Measurements from ENCODE around the gene RTKN. TPM values are rescaled to one million over a fixed set of nuclear protein-coding genes. Genes with fewer than 3 reads are reported as not detected.

Gene RTKN, protein sequence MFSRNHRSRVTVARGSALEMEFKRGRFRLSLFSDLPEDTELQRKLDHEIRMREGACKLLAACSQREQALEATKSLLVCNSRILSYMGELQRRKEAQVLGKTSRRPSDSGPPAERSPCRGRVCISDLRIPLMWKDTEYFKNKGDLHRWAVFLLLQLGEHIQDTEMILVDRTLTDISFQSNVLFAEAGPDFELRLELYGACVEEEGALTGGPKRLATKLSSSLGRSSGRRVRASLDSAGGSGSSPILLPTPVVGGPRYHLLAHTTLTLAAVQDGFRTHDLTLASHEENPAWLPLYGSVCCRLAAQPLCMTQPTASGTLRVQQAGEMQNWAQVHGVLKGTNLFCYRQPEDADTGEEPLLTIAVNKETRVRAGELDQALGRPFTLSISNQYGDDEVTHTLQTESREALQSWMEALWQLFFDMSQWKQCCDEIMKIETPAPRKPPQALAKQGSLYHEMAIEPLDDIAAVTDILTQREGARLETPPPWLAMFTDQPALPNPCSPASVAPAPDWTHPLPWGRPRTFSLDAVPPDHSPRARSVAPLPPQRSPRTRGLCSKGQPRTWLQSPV
- total RNA-seq (2022; extraction: Qiagen RNA extraction; ENCODE audit: low read depth) = 15.5 to 29.0 TPM (median 23.7 TPM) in 5 replicates

DNA sequence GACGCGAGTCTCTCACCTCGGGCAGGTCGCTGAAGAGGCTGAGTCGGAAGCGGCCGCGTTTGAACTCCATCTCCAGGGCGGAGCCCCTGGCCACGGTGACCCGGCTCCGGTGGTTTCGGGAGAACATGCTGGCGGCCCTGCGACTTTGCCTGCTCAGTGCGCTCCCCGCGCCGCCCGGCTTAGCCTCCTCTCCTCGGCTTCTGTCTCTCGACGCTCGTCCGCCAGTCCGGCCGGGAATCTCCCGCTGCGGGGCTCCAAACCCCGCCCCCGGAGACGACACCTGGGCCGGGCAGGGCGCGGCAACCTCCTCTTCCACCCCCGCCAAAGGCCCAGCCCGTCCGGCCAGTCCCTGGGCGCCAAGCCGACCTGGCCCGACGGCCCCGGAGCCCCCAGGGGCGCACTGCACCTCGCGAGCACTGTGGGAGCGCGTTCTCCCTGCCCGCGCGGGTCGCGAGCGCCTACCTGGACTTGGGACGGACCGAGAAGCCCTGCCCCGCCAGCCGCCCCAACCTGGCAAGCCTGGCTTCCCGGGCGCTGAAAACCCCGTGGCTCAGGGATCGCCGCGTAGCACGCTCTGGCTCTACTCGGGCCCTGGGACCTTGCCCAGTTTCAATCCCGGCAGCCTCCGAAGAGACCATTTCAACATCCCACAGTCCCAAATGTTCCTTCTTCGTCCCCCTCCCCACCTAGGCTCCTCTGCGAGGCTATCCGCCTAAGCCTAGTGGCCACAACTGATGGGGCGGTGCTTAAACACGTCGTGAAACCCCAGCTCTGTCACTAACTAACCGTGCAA lies at the start of gene RTKN:
TSS of gene RTKN (minus strand) at position 248 of the 793 bp plus-strand sequence. CDS start at position 127, 121 bp downstream.

DNA sequence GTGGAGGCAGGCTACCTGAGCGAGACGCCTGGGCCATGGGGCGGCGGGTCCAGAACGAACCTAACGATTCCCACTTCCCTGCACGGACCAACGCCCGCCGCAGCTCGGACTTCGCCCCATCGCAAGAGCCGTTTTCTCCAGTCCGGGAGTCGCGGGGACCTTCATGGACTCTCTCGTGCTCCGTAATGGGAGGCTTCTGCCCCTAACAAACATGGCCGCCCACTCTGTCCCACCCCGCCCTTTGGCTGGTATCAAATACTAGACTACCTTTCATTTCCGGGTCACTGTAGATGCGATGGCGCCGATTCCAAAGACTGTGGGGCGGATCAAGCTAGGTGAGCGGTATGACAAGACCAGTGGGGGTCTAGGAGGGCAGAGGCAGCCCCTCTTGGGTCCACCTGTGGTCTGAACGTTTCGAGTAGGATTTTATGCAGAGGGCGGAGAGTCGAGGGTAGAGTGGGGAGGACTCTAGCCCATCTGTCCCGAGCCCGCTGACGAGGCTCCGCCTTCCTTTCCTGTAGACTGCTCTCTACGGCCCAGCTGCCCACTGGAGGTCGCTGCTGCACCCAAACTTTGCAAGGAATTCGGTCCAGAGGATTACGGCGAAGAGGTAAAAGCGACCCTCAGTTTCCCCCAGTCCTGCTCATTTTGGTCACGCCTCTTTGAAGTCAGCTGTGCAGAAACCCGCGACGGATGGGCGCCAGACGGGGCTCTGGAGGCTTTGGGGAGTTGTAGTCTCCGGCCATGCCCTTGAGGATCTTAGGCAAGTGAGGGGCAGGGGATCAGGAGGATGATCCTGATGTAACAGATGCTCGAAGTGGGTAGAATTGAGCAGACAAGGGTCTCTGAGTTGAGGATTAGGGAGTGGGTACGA lies 41.3 kb upstream of the RTKN start, which contains the start of the genes CCDC142 and TTC31:
TSS of gene CCDC142 (minus strand) at position 198 of the 874 bp plus-strand sequence. CDS start at position 37, 161 bp downstream.
TSS of gene TTC31 (plus strand) at position 281 of the 874 bp plus-strand sequence. CDS start at position 296, 15 bp downstream.

DNA sequence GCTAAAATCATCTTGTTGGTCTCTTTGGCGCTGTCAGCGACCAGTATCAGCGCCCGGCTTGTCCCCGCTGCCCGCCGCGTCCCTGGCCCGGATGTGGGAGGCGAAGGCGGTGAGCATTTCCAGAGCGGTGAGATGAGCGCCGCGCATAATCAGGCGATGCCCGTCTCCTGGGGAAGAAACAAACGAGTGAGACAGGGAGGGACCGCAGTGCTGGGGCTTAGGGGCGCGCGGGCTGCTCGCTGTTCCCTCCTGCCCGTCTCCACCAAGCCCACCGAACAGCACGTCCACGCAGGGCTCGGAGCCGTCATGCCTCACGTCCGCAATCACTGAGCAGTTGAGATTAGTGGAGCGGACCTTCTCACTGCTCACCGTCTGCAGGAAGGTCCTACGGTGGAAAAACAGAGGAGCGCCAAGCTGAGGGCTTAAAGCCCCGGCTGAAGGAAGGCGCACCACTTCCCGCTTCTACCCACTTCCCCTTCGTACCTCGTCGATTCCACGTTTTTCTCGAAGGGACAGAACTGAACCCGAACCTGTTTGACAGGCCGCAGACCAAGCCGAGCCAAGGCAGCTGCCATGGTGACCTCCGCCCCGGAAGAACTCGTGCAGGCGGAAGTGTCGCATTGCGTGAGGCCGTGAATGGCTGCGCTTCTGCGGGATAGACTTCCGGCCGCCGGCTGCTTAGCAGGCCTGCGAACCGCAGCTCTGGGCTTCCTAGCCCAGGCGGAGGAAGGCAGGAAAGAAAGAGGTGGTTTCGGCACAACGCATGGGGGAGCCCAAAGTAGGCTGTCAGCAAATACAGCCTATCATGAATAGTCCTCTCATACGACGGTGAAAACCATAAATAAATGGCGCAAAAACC lies 30.6 kb upstream of the RTKN start, which contains the start of gene MRPL53:
TSS of gene MRPL53 (minus strand) at position 595 of the 859 bp plus-strand sequence. CDS start at position 575, 20 bp downstream.

DNA sequence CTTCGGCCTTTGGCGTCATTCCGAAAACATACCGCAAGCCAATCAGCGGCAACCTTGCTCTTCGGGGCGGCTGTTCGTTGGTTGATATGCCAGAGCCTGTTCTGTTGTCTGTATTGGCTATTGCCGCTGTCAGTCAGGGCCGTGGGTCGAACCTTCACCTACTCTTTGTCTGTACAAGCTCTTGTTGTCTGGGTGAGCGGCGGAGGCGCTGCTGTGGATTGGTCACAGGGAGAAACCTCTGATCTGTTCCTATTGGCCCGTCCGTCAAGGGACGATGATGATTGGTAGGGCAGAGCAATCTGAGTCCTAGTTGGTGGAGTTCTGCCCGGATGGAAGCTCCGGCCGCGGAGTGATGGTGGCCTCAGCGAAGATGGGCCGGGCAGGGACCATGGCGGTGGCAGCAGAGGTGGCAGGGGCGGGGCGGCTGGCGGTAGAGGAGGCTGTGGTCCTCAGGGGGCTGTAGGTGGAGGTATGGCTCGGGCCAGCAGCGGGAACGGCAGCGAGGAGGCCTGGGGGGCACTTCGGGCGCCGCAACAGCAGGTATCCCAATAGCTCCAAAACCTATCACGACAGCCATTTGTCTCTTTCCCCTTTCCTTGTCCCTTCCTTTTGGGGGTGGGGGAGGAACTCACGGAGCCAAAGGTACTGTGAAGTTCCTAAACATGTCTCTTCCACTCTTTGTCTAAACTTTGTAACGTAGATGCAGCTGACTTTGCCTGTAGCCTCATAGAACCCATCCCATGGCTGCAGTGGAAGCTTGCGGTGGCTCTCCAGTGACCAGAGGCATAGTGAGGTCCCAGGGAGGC lies 16.6 kb upstream of the RTKN start, which contains the start of gene WBP1:
TSS of gene WBP1 (plus strand) at position 307 of the 806 bp plus-strand sequence. CDS start at position 472, 165 bp downstream.

DNA sequence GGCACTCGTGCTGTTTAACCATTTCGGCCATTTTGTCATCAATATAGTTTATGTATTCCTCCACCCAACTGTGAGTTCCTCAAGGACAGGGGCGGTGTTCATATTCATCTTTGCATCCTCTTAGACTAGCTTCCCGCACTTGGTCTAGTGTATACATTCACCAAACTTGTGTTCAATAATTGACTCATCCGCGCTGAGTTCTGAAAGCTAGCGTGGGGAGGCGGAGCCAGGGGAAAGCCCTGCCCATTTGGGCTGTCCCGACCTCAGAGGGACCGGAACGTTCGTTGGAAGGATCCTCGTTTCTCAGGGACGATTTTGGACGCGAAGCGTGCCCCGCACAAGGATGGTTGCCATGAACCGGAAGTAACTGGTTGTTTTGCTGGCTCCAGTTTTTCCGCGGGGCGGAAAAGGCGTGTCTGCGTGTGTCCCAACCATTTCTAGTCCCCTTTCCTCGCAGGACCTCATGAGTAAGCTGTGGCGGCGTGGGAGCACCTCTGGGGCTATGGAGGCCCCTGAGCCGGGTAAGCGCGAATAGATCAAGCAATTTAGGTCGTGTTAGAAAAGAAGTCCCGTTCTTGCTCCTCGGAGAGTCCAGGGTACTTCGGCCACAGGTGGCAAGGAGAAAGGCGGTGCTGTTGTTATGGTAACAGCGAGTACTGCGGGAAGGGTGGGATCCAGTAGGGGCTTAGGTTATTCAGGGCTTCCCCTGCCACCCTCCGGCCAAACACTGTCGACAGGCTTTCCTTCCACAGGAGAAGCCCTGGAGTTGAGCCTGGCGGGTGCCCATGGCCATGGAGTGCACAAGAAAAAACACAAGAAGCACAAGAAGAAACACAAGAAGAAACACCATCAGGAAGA lies 13.1 kb upstream of the RTKN start, which contains the start of gene INO80B:
TSS of gene INO80B (plus strand) at position 434 of the 858 bp plus-strand sequence. CDS start at position 464, 30 bp downstream.

DNA sequence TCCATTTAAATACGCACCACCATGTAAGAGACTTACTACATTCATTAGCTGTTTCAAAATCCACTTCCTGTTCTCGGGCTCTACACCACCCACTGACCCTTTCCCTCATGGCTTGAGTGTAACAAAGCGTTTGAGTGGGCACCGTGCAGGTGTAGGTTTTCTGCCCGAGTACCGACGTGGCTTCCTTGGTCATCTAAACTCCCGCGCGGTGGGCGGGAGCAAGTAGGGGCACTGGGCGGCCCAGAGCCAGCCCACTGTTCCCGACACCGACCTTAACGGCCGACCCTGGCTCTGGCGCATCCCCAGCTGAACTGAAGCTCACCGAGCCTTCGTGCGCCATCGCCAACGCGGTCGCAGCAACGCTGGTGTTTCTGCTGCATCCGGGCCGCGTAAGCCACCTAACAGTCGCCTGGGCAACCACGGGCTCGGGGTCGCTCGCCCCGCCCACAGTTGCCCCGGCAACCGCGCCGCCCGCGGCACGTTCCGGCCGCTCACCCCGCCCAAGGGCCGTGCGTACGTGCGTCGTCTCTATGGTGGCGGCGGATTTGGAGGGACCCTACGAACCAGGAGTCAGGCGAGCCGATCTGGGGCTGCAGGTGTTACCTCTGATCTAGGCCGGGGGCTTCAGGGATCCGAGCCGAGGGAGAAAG lies 20.4 kb downstream of the RTKN start, which contains the start of the genes C2orf81 and WDR54:
TSS of gene C2orf81 (minus strand) at position 399 of the 650 bp plus-strand sequence. CDS start at position 340, 59 bp downstream.
TSS of gene WDR54 (plus strand) at position 510 of the 650 bp plus-strand sequence. CDS start 424 bp downstream, outside the sequence.

DNA sequence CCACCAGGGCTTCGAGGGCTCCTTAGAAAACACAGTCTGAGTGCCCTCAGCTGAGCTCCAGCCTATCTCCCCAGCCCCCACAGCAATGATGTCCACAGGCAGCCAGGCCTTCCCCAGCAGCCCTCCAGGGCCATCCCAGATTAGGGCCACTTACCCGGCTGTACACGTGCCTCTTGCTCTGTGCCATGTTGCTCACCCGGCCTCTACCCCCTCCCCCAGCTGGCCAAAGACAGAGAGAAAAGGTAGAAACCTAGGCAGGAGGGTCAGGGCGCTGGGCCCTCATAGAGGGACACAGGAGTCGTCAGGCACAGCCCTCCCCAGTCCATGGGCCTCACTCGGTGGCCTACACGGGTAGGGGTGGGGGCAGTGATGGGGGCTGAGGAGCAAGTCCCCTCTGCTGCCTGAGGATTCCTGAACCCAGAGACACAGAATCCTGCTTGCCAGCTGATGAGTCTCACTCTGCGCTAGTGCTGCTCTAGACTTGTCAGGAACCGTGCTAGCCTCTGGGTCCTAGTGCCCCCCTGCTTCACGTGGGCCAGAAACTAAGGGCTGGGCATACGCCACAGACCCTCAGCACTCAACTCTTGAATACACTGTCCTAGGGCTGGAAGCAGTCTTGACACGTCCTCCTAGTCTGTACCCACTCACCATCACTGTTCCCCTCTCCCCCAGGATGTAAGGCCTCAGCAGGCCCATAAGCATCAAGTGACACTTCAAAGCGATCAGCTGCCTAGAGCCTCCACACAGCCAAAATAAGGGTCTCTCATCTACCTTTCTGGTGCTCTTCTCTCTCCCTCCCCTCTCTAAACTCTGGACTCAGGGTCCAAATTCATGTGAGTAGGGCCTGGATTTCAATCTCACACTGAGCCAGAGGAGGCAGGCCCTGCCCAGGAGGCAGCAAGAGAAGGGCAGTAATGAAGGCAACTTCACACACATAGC lies 61.6 kb downstream of the RTKN start, which contains the start of gene DCTN1:
TSS of gene DCTN1 (minus strand) at position 461 of the 939 bp plus-strand sequence. CDS start at position 187, 274 bp downstream.

Other genes starting within 250 kb of the RTKN start
- 141 to 176 TPM (median 144 TPM) in 5 replicates for gene MTHFD2, start 243.3 kb downstream of the RTKN start, total RNA-seq (2022; extraction: Qiagen RNA extraction; ENCODE audit: low read depth)
- 0.11 to 0.69 TPM (median 0.63 TPM) in 5 replicates for gene SLC4A5, start 98.5 kb downstream of the RTKN start, total RNA-seq (2022; extraction: Qiagen RNA extraction; ENCODE audit: low read depth)
- gene DCTN1, start 61.6 kb downstream of the RTKN start, total RNA-seq (2022; extraction: Qiagen RNA extraction; ENCODE audit: low read depth) = 107 to 172 TPM (median 149 TPM) in 5 replicates
- 2.1 to 3.7 TPM (median 3.0 TPM) in 5 replicates for gene C2orf81, start 20.3 kb downstream of the RTKN start, total RNA-seq (2022; extraction: Qiagen RNA extraction; ENCODE audit: low read depth)
- gene WDR54, start 20.2 kb downstream of the RTKN start, total RNA-seq (2022; extraction: Qiagen RNA extraction; ENCODE audit: low read depth) = 63.6 to 93.1 TPM (median 85.8 TPM) in 5 replicates
- gene INO80B, start 13.2 kb upstream of the RTKN start, total RNA-seq (2022; extraction: Qiagen RNA extraction; ENCODE audit: low read depth) = 48.5 to 61.5 TPM (median 59.0 TPM) in 5 replicates
- 43.1 to 83.5 TPM (median 81.4 TPM) in 5 replicates for gene WBP1, start 16.5 kb upstream of the RTKN start, total RNA-seq (2022; extraction: Qiagen RNA extraction; ENCODE audit: low read depth)
- gene MOGS, start 23.4 kb upstream of the RTKN start, total RNA-seq (2022; extraction: Qiagen RNA extraction; ENCODE audit: low read depth) = 30.7 to 57.7 TPM (median 50.7 TPM) in 5 replicates
- gene MRPL53, start 30.7 kb upstream of the RTKN start, total RNA-seq (2022; extraction: Qiagen RNA extraction; ENCODE audit: low read depth) = 106 to 146 TPM (median 137 TPM) in 5 replicates
- gene CCDC142, start 41.1 kb upstream of the RTKN start, total RNA-seq (2022; extraction: Qiagen RNA extraction; ENCODE audit: low read depth) = 9.7 to 17.8 TPM (median 13.6 TPM) in 5 replicates
- 13.0 to 21.2 TPM (median 16.6 TPM) in 5 replicates for gene TTC31, start 41.1 kb upstream of the RTKN start, total RNA-seq (2022; extraction: Qiagen RNA extraction; ENCODE audit: low read depth)
- gene LBX2, start 57.7 kb upstream of the RTKN start, total RNA-seq (2022; extraction: Qiagen RNA extraction; ENCODE audit: low read depth) = 2.2 to 4.3 TPM (median 3.3 TPM) in 5 replicates
- 28.0 to 41.4 TPM (median 33.8 TPM) in 5 replicates for gene PCGF1, start 65.8 kb upstream of the RTKN start, total RNA-seq (2022; extraction: Qiagen RNA extraction; ENCODE audit: low read depth)
- 0.15 to 0.74 TPM (median 0.21 TPM) in 5 replicates for gene TLX2, start 72.5 kb upstream of the RTKN start, total RNA-seq (2022; extraction: Qiagen RNA extraction; ENCODE audit: low read depth)
- 0.09 to 0.49 TPM (median 0.20 TPM) in 3 of 5 replicates, not detected in the others for gene DQX1, start 84.3 kb upstream of the RTKN start, total RNA-seq (2022; extraction: Qiagen RNA extraction; ENCODE audit: low read depth)
- gene AUP1, start 87.8 kb upstream of the RTKN start, total RNA-seq (2022; extraction: Qiagen RNA extraction; ENCODE audit: low read depth) = 161 to 256 TPM (median 248 TPM) in 5 replicates
- gene HTRA2, start 88.0 kb upstream of the RTKN start, total RNA-seq (2022; extraction: Qiagen RNA extraction; ENCODE audit: low read depth) = 24.5 to 44.4 TPM (median 40.0 TPM) in 5 replicates
- 0.27 to 1.1 TPM (median 0.58 TPM) in 5 replicates for gene LOXL3, start 112.0 kb upstream of the RTKN start, total RNA-seq (2022; extraction: Qiagen RNA extraction; ENCODE audit: low read depth)
- gene DOK1, start 112.8 kb upstream of the RTKN start, total RNA-seq (2022; extraction: Qiagen RNA extraction; ENCODE audit: low read depth) = 3.9 to 6.2 TPM (median 4.7 TPM) in 5 replicates
- gene M1AP, start 206.4 kb upstream of the RTKN start, total RNA-seq (2022; extraction: Qiagen RNA extraction; ENCODE audit: low read depth) = not detected in 5 replicates
- 7.2 to 13.3 TPM (median 10.9 TPM) in 5 replicates for gene SEMA4F, start 212.3 kb upstream of the RTKN start, total RNA-seq (2022; extraction: Qiagen RNA extraction; ENCODE audit: low read depth)